Cardiac muscle cell (in vitro differentiated cells and primary cell): ENCODE results near the gene HNRNPLL. TPM values are rescaled to one million over a fixed set of nuclear protein-coding genes. Genes with fewer than 3 reads are reported as not detected.
"Not testable (repeated sequence)": the region's sequence is repeated elsewhere in the genome, so short reads cannot be mapped to it uniquely, and the experiment has no call there.

ENCODE experiments used
- DNase-seq, 2 donors: peaks; one replicate each; pipeline versions ENCODE4 v3.0.0 to v3.0.0-alpha.2; 2010 to 2017; ENCODE audit warnings: low read depth in 1 of 2, low spot score in 1 of 2
- H3K27ac ChIP-seq: fragments of 200-600 bp; sonication (generic); 2 replicates; pipeline ENCODE4 v1.5.1; 2016
- H3K27me3 ChIP-seq: fragments of 200-600 bp; sonication (generic); 2 replicates; pipeline ENCODE4 v1.6.0; 2016; ENCODE audit warnings: control low read depth
- H3K36me3 ChIP-seq: fragments of 200-600 bp; sonication (generic); 2 replicates; pipeline ENCODE4 v1.5.1; 2016; ENCODE audit warnings: control low read depth
- H3K4me1 ChIP-seq: fragments of 200-600 bp; sonication (generic); 2 replicates; pipeline ENCODE4 v1.8.1; 2017; ENCODE audit warnings: low read depth, mild to moderate bottlenecking, mixed run types
- H3K4me3 ChIP-seq: fragments of 200-600 bp; sonication (generic); 2 replicates; pipeline ENCODE4 v1.5.1; 2016; ENCODE audit warnings: mild to moderate bottlenecking
- H3K9me3 ChIP-seq: fragments of 200-600 bp; sonication (generic); 2 replicates; pipeline ENCODE4 v1.5.1; 2017; ENCODE audit warnings: low read depth, mild to moderate bottlenecking, control low read depth
- CTCF ChIP-seq: IDR thresholded peaks from 2 replicates; pipeline ENCODE4 v1.5.1; 2012; ENCODE audit warnings: low read depth, mild to moderate bottlenecking, low read length
- polyA plus RNA-seq: library from polyadenylated mRNA; unstranded; fragments of >200 nt; fragmentation: Nextera tagmentation; extraction: Ambion mirVana; gene quantifications from 2 replicates; pipeline ENCODE4 v1.2.1, GENCODE V29; 2016
- total RNA-seq: library from RNA; depleted of rRNA; stranded (reverse); fragments of >200 nt; gene quantifications from 2 replicates; pipeline ENCODE4 v1.2.3, GENCODE V29; 2016

The HNRNPLL gene
- total and polyA plus RNA-seq, 2 experiments from 2014 or later: 65.4 to 76.2 TPM

- DNase-seq: no peak
- H3K36me3 ChIP-seq: no peaks in the 10 kb centered on the region
- no peak overlapping the region for H3K27ac ChIP-seq
- H3K9me3 ChIP-seq: no peaks in the 10 kb centered on the region
- TF ChIP-seq CTCF: no peak
- no peaks in the 10 kb centered on the region for H3K4me1 ChIP-seq
- no peaks in the 10 kb centered on the region for H3K27me3 ChIP-seq
- H3K4me3 ChIP-seq: no peak overlapping the region
These were observed 40.4 kb upstream of the HNRNPLL start for GRCh38 chr2:38643021-38643671.

DNA sequence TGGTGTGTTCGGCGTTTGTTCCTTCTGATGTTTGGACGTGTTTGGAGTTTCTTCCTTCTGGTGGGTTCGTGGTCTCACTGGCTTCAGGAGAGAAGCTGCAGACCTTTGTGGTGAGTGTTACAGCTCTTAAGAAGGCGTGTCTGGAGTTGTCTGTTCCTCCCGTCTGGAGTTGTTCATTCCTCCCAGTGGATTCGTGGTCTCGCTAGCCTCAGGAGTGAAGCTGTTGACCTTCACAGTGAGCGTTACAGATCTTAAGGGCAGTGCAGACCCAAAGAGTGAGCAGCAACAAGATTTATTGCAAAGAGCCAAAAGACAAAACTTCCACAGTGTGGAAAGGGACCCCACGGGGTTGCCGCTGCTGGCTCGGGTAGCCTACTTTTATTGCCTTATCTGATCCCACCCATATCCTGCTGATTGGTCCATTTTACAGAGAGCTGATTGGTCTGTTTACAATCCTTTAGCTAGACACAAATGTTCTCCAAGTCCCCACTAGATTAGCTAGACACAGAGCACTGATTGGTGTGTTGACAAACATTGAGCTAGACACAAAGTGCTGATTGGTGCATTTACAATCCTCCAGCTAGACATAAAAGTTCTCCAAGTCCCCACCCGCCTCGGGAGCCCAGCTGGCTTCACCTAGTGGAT is 39.8 kb upstream of the HNRNPLL start:
- not testable (repeated sequence) for DNase-seq, H3K27ac ChIP-seq, H3K9me3 ChIP-seq, H3K4me3 ChIP-seq, H3K27me3 ChIP-seq, H3K4me1 ChIP-seq, H3K36me3 ChIP-seq

GRCh38 chr2:38636069-38636468 is 33.3 kb upstream of the HNRNPLL start:
- H3K4me3 ChIP-seq: no peak overlapping the region
- H3K27me3 ChIP-seq: no peaks in the 10 kb centered on the region
- no peaks in the 10 kb centered on the region for H3K36me3 ChIP-seq
- TF ChIP-seq CTCF: no peak
- peaks cover 9% of the 10 kb centered on the region for H3K4me1 ChIP-seq
- no peak overlapping the region for H3K27ac ChIP-seq
- DNase-seq: no peak
- no peaks in the 10 kb centered on the region for H3K9me3 ChIP-seq

DNA sequence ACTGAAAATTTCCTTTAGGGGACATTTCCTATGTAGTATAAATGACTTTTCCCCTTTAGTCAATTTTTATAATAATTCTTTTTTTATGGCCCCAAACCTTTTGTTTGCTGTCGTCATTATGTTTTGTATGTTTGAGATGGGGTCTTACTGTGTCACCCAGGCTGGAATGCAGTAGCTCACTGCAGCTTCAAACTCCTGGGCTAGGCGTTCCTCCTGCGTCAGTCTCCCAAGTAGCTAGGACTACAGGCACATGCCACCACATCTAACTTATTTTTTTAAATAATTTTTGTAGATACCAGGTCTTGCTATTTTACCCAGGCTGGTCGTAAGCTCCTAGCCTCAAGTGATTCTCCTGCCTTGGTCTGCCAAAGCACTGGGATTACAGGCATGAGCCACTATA is 32.4 kb upstream of the HNRNPLL start:
- H3K36me3 ChIP-seq: no peaks in the 10 kb centered on the region
- DNase-seq: no peak
- H3K9me3 ChIP-seq: no peaks in the 10 kb centered on the region
- H3K4me1 ChIP-seq: peaks cover 9% of the 10 kb centered on the region
- H3K4me3 ChIP-seq: no peak overlapping the region
- H3K27ac ChIP-seq: no peak overlapping the region
- TF ChIP-seq CTCF: no peak
- no peaks in the 10 kb centered on the region for H3K27me3 ChIP-seq

DNA sequence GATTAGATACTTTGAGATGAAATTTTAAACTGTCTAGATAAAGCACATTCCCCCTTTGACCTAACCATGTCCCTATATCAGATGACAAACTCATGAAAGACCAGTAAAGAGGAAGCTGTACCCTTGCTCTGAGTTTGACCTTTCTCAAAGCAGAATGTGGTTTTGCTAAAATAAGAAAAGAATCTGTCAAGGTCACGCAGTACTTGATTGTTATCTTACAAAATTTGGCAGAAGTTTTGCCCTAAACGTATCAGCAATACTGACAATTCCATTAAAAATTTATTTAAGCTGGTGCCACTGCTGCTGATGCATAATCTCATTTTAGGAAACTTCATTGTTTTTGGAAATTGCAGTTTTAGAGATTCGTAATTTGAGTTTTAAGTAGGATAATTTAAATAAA is 32.0 kb upstream of the HNRNPLL start:
- Histone ChIP-seq H3K9me3 (no peaks in the 10 kb centered on the region), H3K27ac (no peak overlapping the region), H3K36me3 (no peaks in the 10 kb centered on the region), H3K27me3 (no peaks in the 10 kb centered on the region), H3K4me3 (no peak overlapping the region), H3K4me1 (peaks cover 9% of the 10 kb centered on the region)
- DNase-seq: no peak
- TF ChIP-seq CTCF: no peak

DNA sequence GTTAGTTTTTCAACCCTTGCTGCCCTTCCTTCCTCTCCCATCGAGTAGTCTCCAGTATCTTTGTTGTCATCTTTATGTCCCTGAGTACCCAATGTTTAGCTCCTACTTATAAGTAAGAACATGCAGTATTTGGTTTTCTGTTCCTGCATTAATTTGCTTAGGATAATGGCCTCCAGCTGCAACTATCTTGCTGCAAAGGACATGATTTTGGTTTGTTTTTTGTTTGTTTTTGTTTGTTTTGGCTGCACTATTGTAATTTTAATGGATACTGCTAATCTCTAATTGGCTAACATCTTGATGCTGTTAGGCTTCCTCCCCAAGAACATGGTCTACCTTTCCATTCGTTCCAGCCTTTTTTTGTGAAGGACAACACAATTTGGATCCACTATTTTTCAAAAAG is 31.2 kb upstream of the HNRNPLL start:
- H3K36me3 ChIP-seq: no peaks in the 10 kb centered on the region
- H3K27ac ChIP-seq: no peak overlapping the region
- no peaks in the 10 kb centered on the region for H3K27me3 ChIP-seq
- no peak for DNase-seq
- H3K4me1 ChIP-seq: peaks cover 9% of the 10 kb centered on the region
- no peaks in the 10 kb centered on the region for H3K9me3 ChIP-seq
- no peak overlapping the region for H3K4me3 ChIP-seq
- no peak for TF ChIP-seq CTCF
